ENCODE data around the gene SMYD3. TPM values are rescaled to one million over a fixed set of nuclear protein-coding genes. Genes with fewer than 3 reads are reported as not detected.

The SMYD3 gene
- total RNA-seq, 1 donor from 2014 or later = 27.2 TPM

DNA sequence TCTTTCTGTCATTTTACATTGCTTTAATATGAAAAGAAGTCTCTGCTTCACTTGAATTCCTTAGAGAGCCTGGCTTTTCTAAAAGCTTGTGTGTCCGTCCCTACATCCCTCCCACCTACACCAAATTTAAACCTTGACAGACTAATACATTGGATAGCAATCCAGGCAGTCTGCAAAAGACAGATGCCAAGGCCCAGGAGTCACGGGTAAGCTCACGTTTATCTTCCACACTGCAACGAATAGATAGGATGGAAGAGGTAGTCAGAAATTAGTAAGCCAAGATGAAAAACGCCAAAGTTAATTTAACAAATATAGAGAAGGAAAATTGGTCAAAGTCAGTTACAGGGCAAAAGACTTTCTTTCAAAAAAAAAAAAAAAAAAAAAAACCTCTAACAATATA is 338.1 kb downstream of the SMYD3 start:
- H3K4me3 ChIP-seq = no peak overlapping the region
- H3K27me3 ChIP-seq = no peaks in the 10 kb centered on the region
- no peak overlapping the region for H3K27ac ChIP-seq
- H3K9me3 ChIP-seq = no peaks in the 10 kb centered on the region
- ATAC-seq (no peak), DNase-seq (no peak)
- H3K4me1 ChIP-seq = no peaks in the 10 kb centered on the region
- TF ChIP-seq, protein P1, sequence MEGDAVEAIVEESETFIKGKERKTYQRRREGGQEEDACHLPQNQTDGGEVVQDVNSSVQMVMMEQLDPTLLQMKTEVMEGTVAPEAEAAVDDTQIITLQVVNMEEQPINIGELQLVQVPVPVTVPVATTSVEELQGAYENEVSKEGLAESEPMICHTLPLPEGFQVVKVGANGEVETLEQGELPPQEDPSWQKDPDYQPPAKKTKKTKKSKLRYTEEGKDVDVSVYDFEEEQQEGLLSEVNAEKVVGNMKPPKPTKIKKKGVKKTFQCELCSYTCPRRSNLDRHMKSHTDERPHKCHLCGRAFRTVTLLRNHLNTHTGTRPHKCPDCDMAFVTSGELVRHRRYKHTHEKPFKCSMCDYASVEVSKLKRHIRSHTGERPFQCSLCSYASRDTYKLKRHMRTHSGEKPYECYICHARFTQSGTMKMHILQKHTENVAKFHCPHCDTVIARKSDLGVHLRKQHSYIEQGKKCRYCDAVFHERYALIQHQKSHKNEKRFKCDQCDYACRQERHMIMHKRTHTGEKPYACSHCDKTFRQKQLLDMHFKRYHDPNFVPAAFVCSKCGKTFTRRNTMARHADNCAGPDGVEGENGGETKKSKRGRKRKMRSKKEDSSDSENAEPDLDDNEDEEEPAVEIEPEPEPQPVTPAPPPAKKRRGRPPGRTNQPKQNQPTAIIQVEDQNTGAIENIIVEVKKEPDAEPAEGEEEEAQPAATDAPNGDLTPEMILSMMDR (IDR thresholded peaks at IDR 0.05) = no peak
- no peaks in the 10 kb centered on the region for H3K36me3 ChIP-seq
- intact Hi-C loops (cut with DNase I) = no loop called here

DNA sequence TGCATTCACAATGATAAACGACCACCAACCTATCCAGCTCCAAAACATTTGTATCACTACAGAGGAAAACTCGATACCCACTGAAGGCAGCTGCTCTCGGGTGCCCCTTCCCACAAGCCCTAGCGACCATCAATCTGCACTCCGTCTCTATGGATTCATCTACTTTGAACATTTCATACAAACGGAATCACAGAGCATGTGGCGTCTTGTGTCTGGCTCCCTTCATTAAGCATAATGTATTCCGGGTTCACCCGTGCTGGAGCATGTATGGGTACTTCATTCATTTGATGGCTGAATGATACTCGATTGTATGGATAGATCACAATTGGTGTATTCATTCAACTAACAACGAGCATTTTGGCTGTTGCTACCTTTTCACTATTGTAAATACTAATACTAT is 340.2 kb downstream of the SMYD3 start:
- TF ChIP-seq, protein P1 (IDR thresholded peaks at IDR 0.05) = no peak
- no peaks in the 10 kb centered on the region for H3K4me1 ChIP-seq
- no peaks in the 10 kb centered on the region for H3K9me3 ChIP-seq
- no peaks in the 10 kb centered on the region for H3K27me3 ChIP-seq
- intact Hi-C loops (cut with DNase I) = no loop called here
- H3K36me3 ChIP-seq = no peaks in the 10 kb centered on the region
- H3K4me3 ChIP-seq = no peak overlapping the region
- ATAC-seq = no peak
- H3K27ac ChIP-seq = no peak overlapping the region
- DNase-seq = no peak

DNA sequence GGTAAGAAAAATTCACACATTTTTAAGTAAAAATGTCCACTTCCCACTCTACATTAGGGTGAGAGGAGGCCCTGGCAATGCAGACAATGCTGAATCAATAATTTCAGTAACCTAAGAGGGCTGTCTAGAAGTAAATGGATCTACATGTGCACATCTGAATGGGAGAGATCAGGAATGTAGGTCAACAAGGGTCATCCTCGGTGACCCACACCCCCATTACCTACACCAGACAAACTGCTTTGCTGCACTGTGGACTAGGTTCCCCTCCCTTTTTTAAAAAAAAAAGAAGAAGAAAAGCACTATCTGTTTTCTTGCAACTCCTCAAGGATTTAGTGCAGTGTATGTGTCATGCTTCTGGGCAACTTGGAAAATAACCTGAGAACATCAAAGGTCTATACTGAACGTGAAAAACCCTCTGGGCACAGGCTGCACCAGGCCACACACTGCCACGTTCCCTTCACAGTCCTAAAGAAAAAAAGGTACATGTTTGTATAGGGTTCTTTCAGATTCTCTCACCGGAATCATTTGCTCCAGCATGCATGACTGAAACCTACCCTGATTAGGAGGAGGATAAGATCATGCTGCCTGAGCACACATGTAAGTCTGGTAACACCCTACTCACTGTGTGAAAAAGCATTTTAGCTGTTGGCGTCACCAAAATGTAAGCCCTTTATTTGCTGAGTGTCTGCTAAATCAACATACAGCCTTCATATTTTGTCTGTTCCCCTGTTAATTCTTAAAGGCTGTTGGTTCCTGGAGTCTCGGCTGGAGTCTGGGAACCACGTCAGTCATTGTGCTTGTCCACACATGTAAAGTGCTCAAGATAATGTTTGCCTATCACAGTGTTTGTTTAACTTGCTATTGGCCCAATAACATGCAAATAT is 341.0 kb downstream of the SMYD3 start:
- Histone ChIP-seq H3K4me1 (no peaks in the 10 kb centered on the region), H3K27ac (no peak overlapping the region), H3K36me3 (no peaks in the 10 kb centered on the region), H3K4me3 (no peak overlapping the region), H3K9me3 (no peaks in the 10 kb centered on the region), H3K27me3 (no peaks in the 10 kb centered on the region)
- TF ChIP-seq, protein P1 (IDR thresholded peaks at IDR 0.05) = no peak
- intact Hi-C loops (cut with DNase I) = no loop called here
- DNase-seq = no peak
- peak; percentile 91 for ATAC-seq

DNA sequence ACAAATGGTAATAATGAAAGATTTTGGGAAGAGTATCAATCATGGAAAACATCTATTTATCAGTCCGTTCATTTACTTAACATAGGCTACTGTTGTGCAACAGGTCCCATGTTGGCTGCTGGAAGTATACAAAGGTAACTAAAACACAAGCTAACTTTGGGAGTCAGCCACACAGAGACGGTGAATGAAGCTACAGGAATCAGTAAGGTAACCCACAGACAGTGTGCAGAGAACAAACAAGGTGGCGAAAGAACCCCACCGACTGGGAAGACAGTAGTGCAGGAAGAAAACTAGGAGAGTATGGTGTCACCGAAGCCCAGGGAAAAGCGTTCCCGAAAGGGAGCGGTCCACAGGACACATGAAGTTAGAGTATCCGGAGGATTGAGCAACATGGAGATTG is 342.3 kb downstream of the SMYD3 start:
- no peaks in the 10 kb centered on the region for H3K4me1 ChIP-seq
- H3K27ac ChIP-seq = no peak overlapping the region
- DNase-seq (no peak), ATAC-seq (no peak)
- H3K9me3 ChIP-seq = no peaks in the 10 kb centered on the region
- intact Hi-C loops (cut with DNase I) = no loop called here
- H3K27me3 ChIP-seq = no peaks in the 10 kb centered on the region
- no peak overlapping the region for H3K4me3 ChIP-seq
- TF ChIP-seq, protein P1 (IDR thresholded peaks at IDR 0.05) = no peak
- H3K36me3 ChIP-seq = no peaks in the 10 kb centered on the region

DNA sequence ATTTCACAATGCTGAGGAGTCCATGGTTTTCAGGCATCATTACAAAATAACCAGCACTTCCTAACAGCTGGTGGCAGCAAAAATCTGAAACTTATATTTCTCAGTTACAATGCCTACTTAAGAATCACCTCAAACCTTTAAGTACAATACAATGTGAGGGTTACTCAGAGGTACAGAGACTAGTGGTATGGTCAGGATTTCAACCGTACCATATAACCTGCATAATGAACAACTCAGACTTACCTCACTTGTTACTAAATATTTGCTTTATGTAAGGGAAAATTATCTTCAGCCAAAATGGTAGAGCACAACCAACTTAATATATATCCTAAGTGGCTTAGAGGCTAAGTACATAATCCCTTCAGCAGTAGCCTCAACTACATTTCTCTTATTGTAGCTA is 344.5 kb downstream of the SMYD3 start:
- Histone ChIP-seq H3K36me3 (no peaks in the 10 kb centered on the region), H3K9me3 (no peaks in the 10 kb centered on the region), H3K27me3 (no peaks in the 10 kb centered on the region), H3K27ac (no peak overlapping the region), H3K4me3 (no peak overlapping the region), H3K4me1 (no peaks in the 10 kb centered on the region)
- DNase-seq (no peak), ATAC-seq (no peak)
- TF ChIP-seq, protein P1 (IDR thresholded peaks at IDR 0.05) = no peak
- intact Hi-C loops (cut with DNase I) = no loop called here
